Lung (tissue), 12 donors: ENCODE data around the gene NFATC2. TPM values are rescaled to one million over a fixed set of nuclear protein-coding genes. Genes with fewer than 3 reads are reported as not detected.

Experiments used
- ATAC-seq: fragments of 200-7000 bp; cut with Tn5 transposase; one replicate; pipeline ENCODE4 v1.9.1; 2020; ENCODE audit warnings: moderate number of reproducible peaks; ENCODE audit not compliant: insufficient read depth, low FRiP score
- DNase-seq, 3 donors: peaks; one replicate each; pipeline ENCODE4 v3.0.0-alpha.2; 2013 to 2017
- H3K27ac ChIP-seq, 2 donors: one replicate each; pipeline ENCODE4 v1.5.1; 2013; ENCODE audit warnings: mild to moderate bottlenecking in 2 of 2, moderate library complexity in 2 of 2, control low read depth in 1 of 2, inconsistent platforms in 1 of 2, low read depth in 1 of 2, low read length in 1 of 2
- H3K27me3 ChIP-seq, 3 donors: one replicate each; pipeline ENCODE4 v1.5.1; 2013; ENCODE audit warnings: low read length in 2 of 3; ENCODE audit not compliant: control insufficient read depth in 3 of 3, insufficient read depth in 3 of 3
- H3K36me3 ChIP-seq, 4 donors: one replicate each; pipeline ENCODE4 v1.5.1; 2013; ENCODE audit warnings: low read length in 4 of 4, mild to moderate bottlenecking in 1 of 4, moderate library complexity in 1 of 4; ENCODE audit not compliant: control insufficient read depth in 4 of 4, insufficient read depth in 4 of 4
- H3K4me1 ChIP-seq, 5 donors: one replicate each; pipeline ENCODE4 v1.5.1; 2013; ENCODE audit warnings: low read length in 5 of 5, mild to moderate bottlenecking in 2 of 5, moderate library complexity in 1 of 5; ENCODE audit not compliant: control insufficient read depth in 5 of 5, insufficient read depth in 5 of 5
- H3K4me3 ChIP-seq: one replicate; pipeline ENCODE4 v1.5.1; 2013; ENCODE audit warnings: mild to moderate bottlenecking, control low read depth, moderate library complexity
- H3K9ac ChIP-seq, 2 donors: one replicate each; pipeline ENCODE4 v1.5.1; 2013; ENCODE audit warnings: low read length in 2 of 2, control low read depth in 1 of 2; ENCODE audit not compliant: insufficient read depth in 1 of 2
- H3K9me3 ChIP-seq, 4 donors: one replicate each; pipeline ENCODE4 v1.5.1; 2013; ENCODE audit warnings: low read length in 3 of 4, mild to moderate bottlenecking in 1 of 4, moderate library complexity in 1 of 4; ENCODE audit not compliant: control insufficient read depth in 4 of 4, insufficient read depth in 3 of 4
- WGBS, 2 donors: extraction: QIAGEN DNeasy Blood & Tissue Kit; methylation state at CpG; one replicate each; pipeline ENCODE4 v1.1.7; 2013; 5-methylcytosine and 5-hydroxymethylcytosine counted together
- polyA plus RNA-seq, 2 donors: library from polyadenylated mRNA; stranded (reverse); fragments of 200-250 nt; gene quantifications; one replicate each; pipeline ENCODE4 v1.2.1, GENCODE V29; 2013
- total RNA-seq, 2 donors: library from RNA; depleted of rRNA in 1 of 2; stranded (reverse); fragments of >200 nt in 1 of 2; gene quantifications; one replicate each; pipeline ENCODE4 v1.2.1, GENCODE V29; 2014 to 2021
- TF ChIP-seq, protein P1 (sequence below): IDR thresholded peaks from 2 replicates; pipeline ENCODE4 v1.5.1; 2012; ENCODE audit warnings: mild to moderate bottlenecking; ENCODE audit errors: control extremely low read depth, extremely low read depth
- donor health status: control.
- donor health status: control.
- donor health status: Bipolar disorder and iron deficiency.
- donor health status: healthy.
- donor health status: DM: yes; HTN: yes; CAD: no.

Gene NFATC2
- total and polyA plus RNA-seq, 4 donors, result 1.3 to 8.7 (median 4.7) TPM

DNA sequence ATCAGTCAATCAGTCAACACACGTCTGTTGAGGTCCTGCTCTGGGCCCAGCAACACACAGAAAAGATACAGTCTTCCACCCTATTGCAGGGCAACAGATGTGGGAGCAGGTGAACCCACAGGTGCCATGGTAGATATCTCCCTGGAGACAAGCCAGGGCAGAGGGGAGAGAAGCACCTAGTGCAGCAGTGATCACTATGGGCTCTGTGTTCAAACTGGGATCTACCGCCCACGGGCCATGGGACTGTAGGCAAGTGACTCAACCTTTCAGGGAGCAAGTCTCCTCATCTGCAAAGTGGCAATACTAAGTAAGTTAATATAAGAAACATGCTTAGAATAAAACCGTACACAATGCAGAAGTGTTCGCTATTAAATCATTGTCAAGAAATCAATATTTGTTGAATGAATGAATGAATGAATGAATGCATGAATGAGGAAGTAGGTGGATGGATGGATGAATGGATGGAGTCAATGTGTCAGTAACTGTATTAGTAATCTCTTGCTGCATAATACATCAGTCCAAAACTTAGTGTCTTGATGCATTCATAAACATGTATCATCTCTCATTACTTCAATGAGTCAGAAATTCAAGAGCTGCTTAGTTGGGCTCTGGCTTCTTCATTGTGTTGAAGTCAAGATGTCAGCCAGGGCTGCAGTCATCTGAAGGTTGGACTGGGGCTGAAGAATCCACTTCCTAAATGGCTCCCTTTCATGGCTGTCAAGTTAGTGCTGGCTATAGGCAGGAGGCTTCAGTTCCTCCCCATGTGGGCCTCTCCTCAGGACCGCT lies 31.9 kb upstream of the NFATC2 start:
- Histone ChIP-seq H3K9ac (no peak overlapping the region), H3K9me3 (peaks cover 0 to 7% (median 3%) of the 10 kb centered on the region in 4 donors), H3K27me3 (no peaks in the 10 kb centered on the region), H3K27ac (no peak overlapping the region), H3K36me3 (no peaks in the 10 kb centered on the region), H3K4me3 (no peak overlapping the region), H3K4me1 (no peaks in the 10 kb centered on the region)
- 95 to 96% methylated on average over 6 of the region's 6 CpGs for WGBS, 2 donors
- ATAC-seq, result no peak
- no peak for DNase-seq
- TF ChIP-seq, protein P1, sequence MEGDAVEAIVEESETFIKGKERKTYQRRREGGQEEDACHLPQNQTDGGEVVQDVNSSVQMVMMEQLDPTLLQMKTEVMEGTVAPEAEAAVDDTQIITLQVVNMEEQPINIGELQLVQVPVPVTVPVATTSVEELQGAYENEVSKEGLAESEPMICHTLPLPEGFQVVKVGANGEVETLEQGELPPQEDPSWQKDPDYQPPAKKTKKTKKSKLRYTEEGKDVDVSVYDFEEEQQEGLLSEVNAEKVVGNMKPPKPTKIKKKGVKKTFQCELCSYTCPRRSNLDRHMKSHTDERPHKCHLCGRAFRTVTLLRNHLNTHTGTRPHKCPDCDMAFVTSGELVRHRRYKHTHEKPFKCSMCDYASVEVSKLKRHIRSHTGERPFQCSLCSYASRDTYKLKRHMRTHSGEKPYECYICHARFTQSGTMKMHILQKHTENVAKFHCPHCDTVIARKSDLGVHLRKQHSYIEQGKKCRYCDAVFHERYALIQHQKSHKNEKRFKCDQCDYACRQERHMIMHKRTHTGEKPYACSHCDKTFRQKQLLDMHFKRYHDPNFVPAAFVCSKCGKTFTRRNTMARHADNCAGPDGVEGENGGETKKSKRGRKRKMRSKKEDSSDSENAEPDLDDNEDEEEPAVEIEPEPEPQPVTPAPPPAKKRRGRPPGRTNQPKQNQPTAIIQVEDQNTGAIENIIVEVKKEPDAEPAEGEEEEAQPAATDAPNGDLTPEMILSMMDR, result no peak

DNA sequence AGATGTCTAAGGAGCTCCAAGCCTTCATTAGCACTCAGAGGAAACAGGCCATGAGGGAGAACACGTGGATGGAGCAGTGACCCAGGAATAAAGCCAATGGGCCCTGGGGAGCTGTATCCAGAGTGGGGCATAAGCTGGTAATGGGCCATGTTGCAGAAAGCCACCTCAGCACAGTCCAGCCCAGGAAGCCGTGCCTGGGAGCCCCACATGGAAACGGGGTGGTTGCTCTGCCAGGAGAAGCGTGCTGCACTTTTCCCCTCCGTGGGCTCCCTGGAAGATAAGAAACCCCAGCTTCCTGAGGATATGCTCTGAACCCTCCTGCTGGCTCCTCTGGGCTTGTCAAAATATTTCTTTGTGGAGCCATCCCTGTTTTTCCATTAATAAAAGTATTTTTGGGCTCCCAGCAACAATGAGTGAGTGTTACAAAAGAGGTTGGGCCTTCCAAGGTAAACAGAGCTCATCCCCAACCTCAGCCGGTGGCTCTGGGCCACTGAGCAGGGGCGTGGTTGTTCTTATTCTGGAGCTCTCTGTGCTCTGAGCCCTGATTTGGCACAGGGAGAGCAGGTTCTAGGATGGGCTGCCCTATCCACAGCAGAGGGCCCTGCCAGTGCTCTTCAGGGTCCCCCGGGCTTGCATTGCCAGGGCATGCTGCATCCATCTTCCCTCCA lies 31.2 kb upstream of the NFATC2 start:
- Histone ChIP-seq H3K9ac (no peak overlapping the region), H3K4me1 (no peaks in the 10 kb centered on the region), H3K4me3 (no peak overlapping the region), H3K9me3 (peaks cover 0 to 10% (median 3%) of the 10 kb centered on the region in 4 donors), H3K27me3 (no peaks in the 10 kb centered on the region), H3K36me3 (no peaks in the 10 kb centered on the region), H3K27ac (no peak overlapping the region)
- ATAC-seq, result no peak
- TF ChIP-seq, protein P1, result no peak
- 69 to 78% methylated on average over 8 of the region's 8 CpGs for WGBS, 2 donors
- no peak for DNase-seq

DNA sequence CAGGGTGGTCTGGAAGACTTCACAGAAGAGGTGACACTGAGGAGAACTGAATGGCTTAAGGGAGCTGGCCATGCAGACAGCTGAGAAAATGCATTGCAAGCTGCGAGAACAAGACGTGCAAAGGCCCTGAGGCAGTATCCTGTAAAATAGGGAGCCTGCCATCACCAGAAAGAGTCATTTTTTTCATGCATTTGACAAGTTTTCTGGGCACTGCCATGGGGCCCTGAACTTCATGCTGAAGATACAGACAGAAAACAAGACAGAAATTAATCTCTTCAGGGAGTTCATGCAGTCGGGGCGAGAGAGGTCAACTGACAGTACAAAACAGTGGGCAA lies 28.9 kb upstream of the NFATC2 start:
- WGBS, 2 donors, result 82 to 86% methylated on average over 4 of the region's 4 CpGs
- no peak overlapping the region for H3K4me3 ChIP-seq
- no peaks in the 10 kb centered on the region for H3K36me3 ChIP-seq
- no peak overlapping the region for H3K27ac ChIP-seq
- H3K27me3 ChIP-seq, result no peaks in the 10 kb centered on the region
- no peak overlapping the region for H3K9ac ChIP-seq
- no peak for DNase-seq
- no peaks in the 10 kb centered on the region for H3K4me1 ChIP-seq
- H3K9me3 ChIP-seq, result peaks cover 0 to 10% (median 3%) of the 10 kb centered on the region in 4 donors
- ATAC-seq, result no peak
- TF ChIP-seq, protein P1, result no peak
